H7 (cell line): Measurements from ENCODE around the gene LETM1. TPM values are rescaled to one million over a fixed set of nuclear protein-coding genes. Genes with fewer than 3 reads are reported as not detected.

Source experiments
- DNase-seq: peaks from one replicate; pipeline ENCODE4 v3.0.0; 2012
- H3K27me3 ChIP-seq: 2 replicates; pipeline ENCODE4 v1.6.0; 2011; ENCODE audit warnings: mild to moderate bottlenecking, low read length; ENCODE audit not compliant: control insufficient read depth, insufficient read depth
- H3K36me3 ChIP-seq: replicated peaks from 2 replicates; pipeline ENCODE4 v1.5.1; 2011; ENCODE audit warnings: low read length; ENCODE audit not compliant: control insufficient read depth, insufficient read depth
- H3K4me3 ChIP-seq: 2 replicates; pipeline ENCODE4 v1.5.1; 2011; ENCODE audit warnings: low read depth, mild to moderate bottlenecking, control low read depth, low read length, moderate library complexity; ENCODE audit not compliant: insufficient read depth
- total RNA-seq: library from RNA; depleted of rRNA; stranded (reverse); fragments of >200 nt; shearing (Covaris generic); gene quantifications from 2 replicates; pipeline ENCODE4 v1.2.3, GENCODE V29; 2014; rRNA removed

The LETM1 gene
- total RNA-seq, 1 experiment from 2014 or later, result 80.5 TPM

DNA sequence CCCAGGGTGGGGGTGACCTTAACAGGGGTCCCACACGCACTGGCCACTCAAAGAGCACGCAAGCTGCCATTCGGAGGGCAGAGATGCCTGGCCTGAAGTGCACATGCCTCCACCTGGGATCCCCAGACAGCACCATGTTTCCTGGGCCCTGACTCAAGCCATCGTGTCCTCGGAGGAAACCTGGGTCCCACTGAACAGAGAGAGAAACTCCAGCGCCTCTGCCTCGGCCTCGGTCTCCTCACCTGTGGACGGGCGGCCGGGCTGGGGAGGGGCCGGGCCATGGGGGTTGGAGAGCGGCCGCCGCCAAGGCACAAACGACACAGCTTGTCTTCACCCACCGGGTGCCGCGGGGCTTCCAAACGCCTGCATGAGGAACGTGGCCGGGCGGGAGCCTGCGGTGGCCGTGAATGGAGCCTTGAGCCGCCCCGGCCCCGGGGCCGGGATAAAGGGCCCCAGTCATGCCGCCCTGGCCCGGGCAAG is 92.8 kb downstream of the LETM1 start:
- Histone ChIP-seq H3K36me3 (no peaks in the 10 kb centered on the region), H3K27me3 (peaks cover 1% of the 10 kb centered on the region; the same call in 1 of the 2 replicates), H3K4me3 (no peak overlapping the region)
- DNase-seq, result peak; percentile 77

DNA sequence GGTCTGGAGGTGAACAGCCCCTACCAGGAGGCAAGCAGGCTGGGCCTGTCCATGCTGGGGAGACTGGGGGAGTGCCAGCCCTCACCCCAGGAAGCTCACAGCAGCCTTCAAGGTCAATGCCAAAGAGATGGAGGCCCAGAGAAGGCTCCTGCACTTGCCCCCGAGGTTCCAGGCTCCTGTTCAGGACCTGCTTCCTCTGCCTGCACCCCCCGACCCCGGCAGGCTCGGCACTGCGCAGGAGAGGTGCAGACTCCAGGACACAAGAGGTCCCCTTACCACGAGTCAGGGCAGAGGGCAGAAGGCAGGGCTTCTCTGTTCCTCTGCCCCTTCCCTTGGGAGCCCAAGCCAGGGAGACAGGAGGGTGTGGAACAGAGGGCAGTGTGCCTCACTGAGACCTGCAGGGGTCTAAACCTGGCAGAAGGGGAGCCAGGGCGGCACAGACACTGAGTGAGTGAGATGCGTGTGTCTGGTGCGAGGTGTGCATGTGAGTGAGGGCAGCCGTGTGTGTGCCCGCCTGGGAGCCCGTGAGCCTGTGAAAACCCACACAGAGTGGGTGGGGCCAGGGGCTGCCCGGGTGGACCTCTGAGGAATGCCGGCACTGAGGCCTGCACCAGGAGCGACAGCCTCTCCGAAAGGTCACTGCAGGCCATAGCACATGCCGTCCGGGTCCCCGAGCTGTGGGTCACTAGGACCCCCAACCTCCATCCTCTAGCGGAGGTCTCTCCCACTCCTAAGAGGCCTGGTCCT is 93.5 kb downstream of the LETM1 start:
- peak; percentile 65 for DNase-seq
- H3K27me3 ChIP-seq, result peaks cover 1% of the 10 kb centered on the region; the same call in 1 of the 2 replicates
- H3K4me3 ChIP-seq, result no peak overlapping the region
- no peaks in the 10 kb centered on the region for H3K36me3 ChIP-seq

Other genes starting within 250 kb of the LETM1 start
- gene FAM53A, start 171.8 kb downstream of the LETM1 start, total RNA-seq, result 7.4 and 24.5 TPM in 2 replicates
- 75.3 and 82.2 TPM in 2 replicates for gene SLBP, start 143.8 kb downstream of the LETM1 start, total RNA-seq
- 69.7 and 86.0 TPM in 2 replicates for gene TMEM129, start 134.8 kb downstream of the LETM1 start, total RNA-seq
- gene TACC3, start 134.6 kb downstream of the LETM1 start, total RNA-seq, result 54.0 and 69.0 TPM in 2 replicates
- gene FGFR3, start 62.9 kb downstream of the LETM1 start, total RNA-seq, result 37.5 and 43.6 TPM in 2 replicates
- 89.5 and 92.4 TPM in 2 replicates for gene NSD2, start 15.2 kb upstream of the LETM1 start, total RNA-seq
- gene NELFA, start 152.8 kb upstream of the LETM1 start, total RNA-seq, result 61.2 and 70.4 TPM in 2 replicates
- 4.1 and 5.2 TPM in 2 replicates for gene NAT8L, start 203.2 kb upstream of the LETM1 start, total RNA-seq